HG03025 (cell line): ENCODE data around the gene ZNF419.
A peak's percentile ranks its signal among the peaks of the same experiment; 100 is the strongest.
"Not testable (repeated sequence)": the region's sequence is repeated elsewhere in the genome, so short reads cannot be mapped to it uniquely, and the experiment has no call there.

Source experiments
- ATAC-seq: cut with Tn5 transposase; IDR thresholded peaks from one replicate; pipeline ENCODE4 v1.9.1; 2021; ENCODE audit warnings: mild to moderate bottlenecking, moderate library complexity; ENCODE audit not compliant: unreplicated experiment, low FRiP score

Gene ZNF419

GRCh38 chr19:57487477-57488298 is at the start of gene ZNF419:
TSS of gene ZNF419 (plus strand) at chr19:57487750. CDS start at chr19:57487951, 201 bp downstream.
- ATAC-seq: peak; percentile 87

GRCh38 chr19:57437931-57438330 is 49.6 kb upstream of the ZNF419 start:
- ATAC-seq: no peak

GRCh38 chr19:57438925-57439324 is 48.6 kb upstream of the ZNF419 start:
- no peak for ATAC-seq

GRCh38 chr19:57441979-57442752 is 45.4 kb upstream of the ZNF419 start:
- no peak for ATAC-seq

GRCh38 chr19:57443121-57443696 is 44.3 kb upstream of the ZNF419 start:
- ATAC-seq: no peak

GRCh38 chr19:57452307-57452706 is 35.2 kb upstream of the ZNF419 start:
- no peak for ATAC-seq

- no peak for ATAC-seq
Measured at GRCh38 chr19:57465680-57466381, 21.7 kb upstream of the ZNF419 start.

GRCh38 chr19:57466489-57466888 is 21.1 kb upstream of the ZNF419 start:
- ATAC-seq: no peak

GRCh38 chr19:57473646-57474045 is 13.9 kb upstream of the ZNF419 start:
- ATAC-seq: no peak

GRCh38 chr19:57477191-57478008 is 10.2 kb upstream of the ZNF419 start, which contains the start of gene ZNF772:
TSS of gene ZNF772 (minus strand) at chr19:57477566. CDS start at chr19:57477309, 257 bp downstream.
- ATAC-seq: no peak

- not testable (repeated sequence) for ATAC-seq
Measured at GRCh38 chr19:57488299-57488644, 722 bp downstream of the ZNF419 start.

GRCh38 chr19:57499332-57499679 is 11.8 kb downstream of the ZNF419 start:
- not testable (repeated sequence) for ATAC-seq

GRCh38 chr19:57499680-57500395 is 12.3 kb downstream of the ZNF419 start, which contains the start of gene ZNF773:
TSS of gene ZNF773 (plus strand) at chr19:57499938. CDS start at chr19:57500081, 143 bp downstream.
- peak; percentile 96 for ATAC-seq

GRCh38 chr19:57500400-57500799 is 12.8 kb downstream of the ZNF419 start:
- not testable (repeated sequence) for ATAC-seq

- ATAC-seq: no peak
Measured at GRCh38 chr19:57506163-57506562, 18.6 kb downstream of the ZNF419 start.

GRCh38 chr19:57511484-57511883 is 23.9 kb downstream of the ZNF419 start:
- no peak for ATAC-seq

GRCh38 chr19:57512845-57513244 is 25.3 kb downstream of the ZNF419 start:
- no peak for ATAC-seq

- ATAC-seq: no peak
Measured at GRCh38 chr19:57515255-57515654, 27.7 kb downstream of the ZNF419 start.

GRCh38 chr19:57518021-57518420 is 30.5 kb downstream of the ZNF419 start:
- not testable (repeated sequence) for ATAC-seq
